Measurements from ENCODE around the gene RABGAP1L.

DNA sequence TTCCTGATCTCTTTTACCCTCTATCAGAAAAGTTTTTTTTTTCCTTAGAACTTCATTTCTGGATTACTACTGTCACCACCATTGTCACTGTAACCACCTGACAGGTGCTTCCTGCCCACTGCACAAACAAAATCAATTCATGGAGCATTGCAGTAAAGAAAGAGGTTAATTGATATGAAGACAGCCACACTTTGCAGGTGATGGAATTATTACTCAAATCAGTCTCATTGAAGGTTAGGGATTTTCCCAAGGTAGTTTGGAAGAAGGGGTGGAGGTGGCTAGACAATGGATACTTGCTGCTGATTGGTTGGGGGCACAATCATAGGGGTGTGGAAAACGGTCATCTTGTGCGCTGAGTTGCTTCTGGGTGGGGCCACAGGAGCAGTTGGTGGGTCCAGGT, 609.6 kb downstream of the RABGAP1L start:
- TF ChIP-seq SUZ12 (IDR thresholded peaks at IDR 0.05; ENCODE audit: extremely low read depth, insufficient read depth, insufficient read length) (no peak), YY1 (IDR thresholded peaks at IDR 0.05; ENCODE audit: insufficient read depth, insufficient read length) (no peak), ZNF274 (IDR thresholded peaks at IDR 0.05; ENCODE audit: low read depth, low read length) (no peak)

Data from NT2/D1 (cell line).